ENCODE measurements around the gene DTX1.

DTX1 gene

GRCh38 chr12:113118142-113118541, 61.6 kb downstream of the DTX1 start:
- no peak for DNase-seq

GRCh38 chr12:113119980-113120669, 63.6 kb downstream of the DTX1 start:
- no peak for DNase-seq

GRCh38 chr12:113120670-113121370, 64.3 kb downstream of the DTX1 start:
- DNase-seq: no peak

GRCh38 chr12:113127791-113128199, 71.3 kb downstream of the DTX1 start:
- no peak for DNase-seq

- no peak for DNase-seq
Observed at GRCh38 chr12:113128802-113129663, 72.5 kb downstream of the DTX1 start.

GRCh38 chr12:113129664-113130456, 73.3 kb downstream of the DTX1 start:
- DNase-seq: no peak

GRCh38 chr12:113130457-113131135, 74.1 kb downstream of the DTX1 start:
- no peak for DNase-seq

- no peak for DNase-seq
Observed at GRCh38 chr12:113131556-113131955, 75.0 kb downstream of the DTX1 start.

GRCh38 chr12:113133036-113133435, 76.5 kb downstream of the DTX1 start:
- no peak for DNase-seq

GRCh38 chr12:113133666-113134065, 77.1 kb downstream of the DTX1 start:
- no peak for DNase-seq

GRCh38 chr12:113134071-113134470, 77.5 kb downstream of the DTX1 start:
- no peak for DNase-seq

- DNase-seq: no peak
Observed at GRCh38 chr12:113134521-113134951, 78.0 kb downstream of the DTX1 start.

- DNase-seq: no peak
Observed at GRCh38 chr12:113135178-113136127, 78.9 kb downstream of the DTX1 start, which contains the start of gene RASAL1. TSS of gene RASAL1 (minus strand) at chr12:113135761. CDS start at chr12:113135462, 299 bp downstream.

- no peak for DNase-seq
Observed at GRCh38 chr12:113136128-113136989, 79.8 kb downstream of the DTX1 start.

GRCh38 chr12:113136990-113137511, 80.5 kb downstream of the DTX1 start:
- no peak for DNase-seq

GRCh38 chr12:113137861-113138783, 81.6 kb downstream of the DTX1 start:
- DNase-seq: no peak

- DNase-seq: no peak
Observed at GRCh38 chr12:113138826-113139225, 82.3 kb downstream of the DTX1 start.

GRCh38 chr12:113140706-113141105, 84.2 kb downstream of the DTX1 start:
- no peak for DNase-seq
